Activated T-helper 2 cell treated with anti-CD3 and anti-CD28 coated beads, Interferon-gamma antibody, Interleukin-2, Interleukin-4, amounts not matched to agents 10 μg/mL and 5 μg/mL and 100 μg/mL, durations not matched to agents 14 hours and 24 hours and 36 hours (primary cell): Measurements from ENCODE around the gene ST3GAL4. TPM values are rescaled to one million over a fixed set of nuclear protein-coding genes. Genes with fewer than 3 reads are reported as not detected.

ENCODE experiments used
- DNase-seq: peaks from one replicate; pipeline ENCODE4 v3.0.0; 2021; ENCODE audit warnings: low spot score
- H3K27ac Mint-ChIP-seq: one replicate; pipeline ENCODE4 v1.8.0; 2021; ENCODE audit warnings: mixed read lengths
- H3K27me3 Mint-ChIP-seq: one replicate; pipeline ENCODE4 v1.8.0; 2021; ENCODE audit warnings: low read depth, mixed read lengths
- H3K36me3 Mint-ChIP-seq: one replicate; pipeline ENCODE4 v1.8.0; 2021; ENCODE audit warnings: low read depth, mixed read lengths
- H3K4me1 Mint-ChIP-seq: one replicate; pipeline ENCODE4 v1.8.0; 2021; ENCODE audit warnings: low read depth, mixed read lengths
- H3K4me3 Mint-ChIP-seq: one replicate; pipeline ENCODE4 v1.8.0; 2021; ENCODE audit warnings: low read depth, mild to moderate bottlenecking, moderate library complexity, mixed read lengths
- H3K9me3 Mint-ChIP-seq: one replicate; pipeline ENCODE4 v1.8.0; 2021; ENCODE audit warnings: mixed read lengths
- intact Hi-C: fragments of 100-400 bp; cut with micrococcal nuclease; formaldehyde crosslinking; loops from one replicate; pipeline ENCODE4 v1.15.1; 2023
- total RNA-seq: library from RNA; stranded (reverse); gene quantifications from 2 replicates; pipeline ENCODE4 v1.2.3, GENCODE V29; 2022

Gene ST3GAL4
- total RNA-seq, 1 donor from 2014 or later = 14.4 TPM

- intact Hi-C loops = no loop called here
- Mint-ChIP-seq H3K27me3 (no peaks in the 10 kb centered on the region), H3K27ac (no peak overlapping the region), H3K4me1 (peaks cover 22% of the 10 kb centered on the region), H3K9me3 (no peaks in the 10 kb centered on the region), H3K36me3 (peaks cover 29% of the 10 kb centered on the region), H3K4me3 (no peak overlapping the region)
- DNase-seq = no peak
These were observed 20.1 kb upstream of the ST3GAL4 start for GRCh38 chr11:126335463-126335760.

GRCh38 chr11:126336138-126336541 lies 19.3 kb upstream of the ST3GAL4 start:
- H3K27ac Mint-ChIP-seq = peak overlapping the region; percentile 50
- H3K36me3 Mint-ChIP-seq = peaks cover 34% of the 10 kb centered on the region
- intact Hi-C loops = no loop called here
- H3K27me3 Mint-ChIP-seq = no peaks in the 10 kb centered on the region
- peaks cover 25% of the 10 kb centered on the region for H3K4me1 Mint-ChIP-seq
- H3K9me3 Mint-ChIP-seq = no peaks in the 10 kb centered on the region
- H3K4me3 Mint-ChIP-seq = no peak overlapping the region
- no peak for DNase-seq

GRCh38 chr11:126336671-126337101 lies 18.8 kb upstream of the ST3GAL4 start:
- H3K9me3 Mint-ChIP-seq = no peaks in the 10 kb centered on the region
- no peak overlapping the region for H3K4me3 Mint-ChIP-seq
- H3K27ac Mint-ChIP-seq = no peak overlapping the region
- no peak for DNase-seq
- no peaks in the 10 kb centered on the region for H3K27me3 Mint-ChIP-seq
- intact Hi-C loops = no loop called here
- H3K36me3 Mint-ChIP-seq = peaks cover 35% of the 10 kb centered on the region
- peaks cover 30% of the 10 kb centered on the region for H3K4me1 Mint-ChIP-seq

GRCh38 chr11:126337126-126337473 lies 18.4 kb upstream of the ST3GAL4 start:
- peaks cover 34% of the 10 kb centered on the region for H3K4me1 Mint-ChIP-seq
- H3K36me3 Mint-ChIP-seq = peaks cover 38% of the 10 kb centered on the region
- H3K4me3 Mint-ChIP-seq = no peak overlapping the region
- no peak overlapping the region for H3K27ac Mint-ChIP-seq
- H3K9me3 Mint-ChIP-seq = no peaks in the 10 kb centered on the region
- H3K27me3 Mint-ChIP-seq = no peaks in the 10 kb centered on the region
- intact Hi-C loops = no loop called here
- DNase-seq = no peak

GRCh38 chr11:126337474-126338241 lies 17.8 kb upstream of the ST3GAL4 start:
- Mint-ChIP-seq H3K4me1 (peaks cover 35% of the 10 kb centered on the region), H3K27me3 (no peaks in the 10 kb centered on the region), H3K4me3 (no peak overlapping the region), H3K36me3 (peaks cover 38% of the 10 kb centered on the region), H3K27ac (no peak overlapping the region), H3K9me3 (no peaks in the 10 kb centered on the region)
- no peak for DNase-seq
- intact Hi-C loops = no loop called here

- Mint-ChIP-seq H3K4me1 (peaks cover 34% of the 10 kb centered on the region), H3K9me3 (no peaks in the 10 kb centered on the region)
- intact Hi-C loops = no loop called here
These were observed 17.0 kb upstream of the ST3GAL4 start for GRCh38 chr11:126338346-126339055.

GRCh38 chr11:126339073-126339862 lies 16.2 kb upstream of the ST3GAL4 start:
- H3K4me1 Mint-ChIP-seq = peaks cover 34% of the 10 kb centered on the region
- H3K4me3 Mint-ChIP-seq = no peak overlapping the region
- H3K27ac Mint-ChIP-seq = no peak overlapping the region
- no peaks in the 10 kb centered on the region for H3K9me3 Mint-ChIP-seq
- DNase-seq = no peak
- intact Hi-C loops = no loop called here
- H3K27me3 Mint-ChIP-seq = no peaks in the 10 kb centered on the region
- H3K36me3 Mint-ChIP-seq = peaks cover 39% of the 10 kb centered on the region

More at GRCh38 chr11:126338346-126339055, 17.0 kb upstream of the ST3GAL4 start:
- DNase-seq = no peak
- no peaks in the 10 kb centered on the region for H3K27me3 Mint-ChIP-seq
- no peak overlapping the region for H3K4me3 Mint-ChIP-seq
- no peak overlapping the region for H3K27ac Mint-ChIP-seq
- H3K36me3 Mint-ChIP-seq = peaks cover 36% of the 10 kb centered on the region

GRCh38 chr11:126339863-126340434 lies 15.5 kb upstream of the ST3GAL4 start:
- no peaks in the 10 kb centered on the region for H3K9me3 Mint-ChIP-seq
- peaks cover 31% of the 10 kb centered on the region for H3K4me1 Mint-ChIP-seq
- H3K27me3 Mint-ChIP-seq = no peaks in the 10 kb centered on the region
- H3K36me3 Mint-ChIP-seq = peaks cover 39% of the 10 kb centered on the region
- DNase-seq = no peak
- H3K27ac Mint-ChIP-seq = no peak overlapping the region
- intact Hi-C loops = no loop called here
- H3K4me3 Mint-ChIP-seq = no peak overlapping the region

GRCh38 chr11:126340960-126341606 lies 14.4 kb upstream of the ST3GAL4 start:
- Mint-ChIP-seq H3K4me3 (no peak overlapping the region), H3K9me3 (no peaks in the 10 kb centered on the region), H3K27ac (peak overlapping the region; percentile 59), H3K4me1 (peaks cover 31% of the 10 kb centered on the region), H3K36me3 (peaks cover 46% of the 10 kb centered on the region), H3K27me3 (no peaks in the 10 kb centered on the region)
- intact Hi-C loops = no loop called here
- DNase-seq = no peak

- peak overlapping the region; percentile 33 for H3K27ac Mint-ChIP-seq
- no peaks in the 10 kb centered on the region for H3K27me3 Mint-ChIP-seq
- no peaks in the 10 kb centered on the region for H3K9me3 Mint-ChIP-seq
- intact Hi-C loops = no loop called here
- H3K36me3 Mint-ChIP-seq = peaks cover 46% of the 10 kb centered on the region
- DNase-seq = no peak
- H3K4me1 Mint-ChIP-seq = peaks cover 28% of the 10 kb centered on the region
- no peak overlapping the region for H3K4me3 Mint-ChIP-seq
These were observed 13.7 kb upstream of the ST3GAL4 start for GRCh38 chr11:126341760-126342161.

GRCh38 chr11:126343051-126343450 lies 12.4 kb upstream of the ST3GAL4 start:
- intact Hi-C loops = no loop called here

More at GRCh38 chr11:126343051-126343450, 12.4 kb upstream of the ST3GAL4 start:
- Mint-ChIP-seq H3K4me3 (no peak overlapping the region), H3K9me3 (no peaks in the 10 kb centered on the region), H3K4me1 (peaks cover 28% of the 10 kb centered on the region), H3K27me3 (no peaks in the 10 kb centered on the region), H3K27ac (no peak overlapping the region), H3K36me3 (peaks cover 52% of the 10 kb centered on the region)
- no peak for DNase-seq
